ENCODE results near the gene ELP5.

ELP5 gene

GRCh38 chr17:7219229-7219811 is 32.7 kb upstream of the ELP5 start:
- no peak for DNase-seq

DNA sequence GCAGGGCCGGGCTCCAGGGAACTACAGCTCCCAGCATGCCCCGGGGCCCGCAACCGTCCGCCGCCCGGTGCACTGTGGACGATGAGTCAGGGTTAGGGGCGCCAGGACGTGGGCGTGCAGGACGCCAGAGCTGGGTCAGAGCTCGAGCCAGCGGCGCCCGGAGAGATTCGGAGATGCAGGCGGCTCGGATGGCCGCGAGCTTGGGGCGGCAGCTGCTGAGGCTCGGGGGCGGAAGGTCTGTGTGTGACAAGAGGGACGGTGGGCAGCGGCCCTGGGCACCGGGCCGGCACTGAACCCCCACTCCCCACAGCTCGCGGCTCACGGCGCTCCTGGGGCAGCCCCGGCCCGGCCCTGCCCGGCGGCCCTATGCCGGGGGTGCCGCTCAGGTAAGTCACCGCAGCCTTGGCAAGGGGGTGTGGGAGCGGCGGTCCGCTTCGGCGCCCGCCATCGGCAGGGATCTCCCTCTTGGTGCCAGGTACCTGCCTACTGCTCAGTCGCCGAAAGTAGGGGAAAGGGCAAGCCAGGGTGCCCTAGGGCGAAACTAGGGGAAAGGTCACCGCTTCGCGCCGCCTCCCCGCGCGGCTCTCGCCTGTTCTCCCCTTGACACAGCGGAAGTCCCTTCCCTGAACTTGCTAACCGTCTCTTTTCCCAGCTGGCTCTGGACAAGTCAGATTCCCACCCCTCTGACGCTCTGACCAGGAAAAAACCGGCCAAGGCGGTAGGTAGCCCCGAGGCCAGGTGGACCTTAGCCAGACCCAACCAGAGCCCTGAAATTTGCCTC is 32.0 kb upstream of the ELP5 start, which contains the start of the genes ACADVL and DLG4:
ACADVL (plus strand) TSS at position 127 of the 781 bp plus-strand sequence; CDS start at position 174, 47 bp downstream.
DLG4 (minus strand) TSS at position 25 of the 781 bp plus-strand sequence.
- peak; percentile 78 to 79 for DNase-seq

DNA sequence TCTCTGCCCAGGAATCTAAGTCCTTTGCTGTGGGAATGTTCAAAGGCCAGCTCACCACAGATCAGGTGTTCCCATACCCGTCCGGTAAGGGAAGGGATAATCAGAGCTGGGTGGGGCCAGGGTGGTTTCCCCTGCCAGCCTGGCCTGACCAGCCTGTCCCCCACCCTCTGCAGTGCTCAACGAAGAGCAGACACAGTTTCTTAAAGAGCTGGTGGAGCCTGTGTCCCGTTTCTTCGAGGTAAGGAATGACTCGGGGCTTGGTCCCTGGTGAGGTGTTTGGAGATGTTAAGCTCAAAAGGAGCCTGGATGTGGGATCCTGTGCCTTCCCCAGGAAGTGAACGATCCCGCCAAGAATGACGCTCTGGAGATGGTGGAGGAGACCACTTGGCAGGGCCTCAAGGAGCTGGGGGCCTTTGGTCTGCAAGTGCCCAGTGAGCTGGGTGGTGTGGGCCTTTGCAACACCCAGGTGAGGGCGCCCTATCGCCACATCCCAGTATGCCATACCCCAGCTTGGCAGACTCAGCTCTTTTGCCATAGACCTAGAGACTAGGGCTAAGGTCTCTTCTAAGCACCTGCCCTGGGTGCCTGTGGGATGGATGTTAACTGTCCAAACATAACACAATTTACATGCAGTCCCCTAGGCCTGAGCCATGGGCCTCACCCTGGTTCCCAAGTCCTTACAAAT is 31.3 kb upstream of the ELP5 start:
- DNase-seq, result peak; percentile 70 to 72

DNA sequence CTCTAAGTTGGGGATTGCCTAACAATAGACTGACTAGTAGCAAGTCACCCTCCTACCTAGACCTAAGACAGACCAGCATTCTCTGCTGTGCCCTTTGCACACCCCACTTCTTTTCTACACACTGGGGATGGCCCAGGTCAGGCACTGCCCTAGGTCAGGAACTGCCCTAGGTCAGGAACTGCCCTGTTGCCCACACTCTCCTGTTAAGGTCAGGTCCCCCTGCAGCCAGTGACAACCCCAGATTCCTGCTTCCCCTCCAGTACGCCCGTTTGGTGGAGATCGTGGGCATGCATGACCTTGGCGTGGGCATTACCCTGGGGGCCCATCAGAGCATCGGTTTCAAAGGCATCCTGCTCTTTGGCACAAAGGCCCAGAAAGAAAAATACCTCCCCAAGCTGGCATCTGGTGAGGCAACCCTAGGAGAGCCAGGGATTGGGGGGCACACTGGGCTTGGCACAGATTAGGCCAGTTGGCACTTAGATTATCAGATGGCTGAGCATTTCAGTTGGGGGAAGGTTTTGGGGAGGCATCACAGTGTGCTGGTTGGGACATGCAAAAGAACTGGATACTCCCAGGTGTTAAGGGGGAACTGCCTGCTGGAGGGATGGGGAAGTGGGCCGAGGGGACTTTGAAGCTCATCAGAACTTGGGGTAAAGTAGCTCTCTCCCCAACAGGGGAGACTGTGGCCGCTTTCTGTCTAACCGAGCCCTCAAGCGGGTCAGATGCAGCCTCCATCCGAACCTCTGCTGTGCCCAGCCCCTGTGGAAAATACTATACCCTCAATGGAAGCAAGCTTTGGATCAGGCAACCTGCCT is 30.5 kb upstream of the ELP5 start:
- DNase-seq, result no peak

DNA sequence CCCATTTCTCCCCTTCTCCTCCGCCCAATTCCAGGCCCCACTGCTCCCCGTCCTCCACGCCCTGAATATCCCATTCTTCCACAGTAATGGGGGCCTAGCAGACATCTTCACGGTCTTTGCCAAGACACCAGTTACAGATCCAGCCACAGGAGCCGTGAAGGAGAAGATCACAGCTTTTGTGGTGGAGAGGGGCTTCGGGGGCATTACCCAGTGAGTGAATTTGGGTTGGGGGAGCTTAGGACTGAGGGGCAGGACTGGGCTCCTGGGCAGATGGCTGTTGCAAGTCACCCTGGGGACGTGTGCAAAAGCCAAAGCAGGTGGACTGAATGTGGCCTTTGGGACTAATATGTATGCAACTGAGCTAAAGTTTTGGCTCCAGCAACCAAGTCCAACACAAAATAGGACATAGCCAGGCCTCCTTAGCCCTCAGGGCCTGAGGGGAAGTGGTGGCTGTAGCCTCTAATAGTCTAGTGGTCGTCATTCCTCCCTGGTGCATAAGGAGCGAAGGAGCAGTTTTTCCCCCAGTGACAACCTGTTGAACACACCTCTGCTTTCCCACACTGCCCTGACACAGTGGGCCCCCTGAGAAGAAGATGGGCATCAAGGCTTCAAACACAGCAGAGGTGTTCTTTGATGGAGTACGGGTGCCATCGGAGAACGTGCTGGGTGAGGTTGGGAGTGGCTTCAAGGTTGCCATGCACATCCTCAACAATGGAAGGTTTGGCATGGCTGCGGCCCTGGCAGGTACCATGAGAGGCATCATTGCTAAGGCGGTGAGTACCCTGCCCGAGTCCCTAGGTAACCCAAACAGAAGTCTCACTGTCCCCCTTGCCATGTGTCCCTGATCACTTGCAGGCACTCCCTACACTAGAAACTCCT is 29.7 kb upstream of the ELP5 start:
- DNase-seq, result no peak

DNA sequence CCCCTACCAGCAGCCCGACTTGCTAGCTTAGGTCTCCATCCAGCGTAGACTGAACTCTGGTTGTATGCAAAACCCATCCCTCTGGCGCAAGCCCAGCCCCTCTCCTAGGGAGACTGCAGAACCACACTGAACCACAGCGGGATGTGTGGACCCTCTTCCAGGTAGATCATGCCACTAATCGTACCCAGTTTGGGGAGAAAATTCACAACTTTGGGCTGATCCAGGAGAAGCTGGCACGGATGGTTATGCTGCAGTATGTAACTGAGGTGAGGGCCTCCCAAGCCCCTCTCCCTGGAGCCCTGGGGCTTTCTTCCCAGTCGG is 29.1 kb upstream of the ELP5 start:
- no peak for DNase-seq

- DNase-seq, result no peak
Measured at GRCh38 chr17:7223375-7223774, 28.6 kb upstream of the ELP5 start.

- no peak for DNase-seq
Measured at GRCh38 chr17:7224110-7224509, 27.9 kb upstream of the ELP5 start.

- DNase-seq, result no peak
Measured at GRCh38 chr17:7224661-7225111, 27.3 kb upstream of the ELP5 start.

DNA sequence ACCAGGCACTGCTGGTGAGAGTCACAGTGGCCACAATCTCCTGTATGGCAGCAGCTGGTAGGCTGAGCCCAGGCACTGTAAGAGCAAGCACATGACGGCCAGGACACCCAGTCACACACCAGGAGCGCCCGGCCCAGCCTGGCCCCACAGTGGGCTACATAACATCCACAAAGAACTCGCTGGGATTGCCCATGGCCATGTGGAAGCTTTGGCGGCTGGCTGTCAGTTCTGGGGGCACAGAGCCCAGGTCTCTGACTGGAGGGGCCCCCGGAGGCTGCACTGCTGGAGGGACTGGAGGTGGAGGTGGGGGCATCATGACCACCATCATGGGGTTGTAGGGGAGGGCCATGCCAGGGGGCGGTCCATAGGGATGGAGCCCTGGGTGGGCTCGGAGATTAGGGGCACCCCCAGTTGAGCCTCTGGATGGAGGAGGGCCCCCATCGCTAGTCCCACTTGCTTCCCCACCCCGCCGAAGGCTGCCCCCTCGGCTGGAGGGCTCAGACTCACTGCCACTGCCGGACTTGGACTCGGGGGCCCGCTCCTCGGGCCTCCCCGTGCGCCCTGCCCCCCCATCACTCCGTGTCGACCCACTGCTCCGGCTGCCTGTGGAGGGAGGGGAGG is 26.2 kb upstream of the ELP5 start:
- DNase-seq, result no peak

- DNase-seq, result no peak
Measured at GRCh38 chr17:7226721-7227710, 25.0 kb upstream of the ELP5 start.

DNA sequence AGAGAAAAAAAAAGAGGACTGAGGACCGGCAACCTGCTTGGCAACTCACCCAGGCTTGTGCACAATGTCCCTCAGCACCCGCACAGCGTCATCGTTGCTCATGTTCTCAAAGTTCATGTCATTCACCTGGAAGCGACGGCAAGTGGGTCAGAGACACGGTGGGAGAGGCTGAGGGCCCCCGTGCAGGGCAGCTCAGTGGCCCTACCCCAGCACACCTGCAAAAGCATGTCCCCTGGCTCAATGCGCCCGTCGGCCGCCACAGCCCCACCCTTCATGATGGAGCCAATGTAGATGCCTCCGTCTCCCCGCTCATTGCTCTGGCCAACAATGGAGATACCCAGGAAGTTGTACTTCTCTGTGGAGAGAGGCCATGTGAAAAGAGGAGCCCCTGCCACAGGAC is 23.1 kb upstream of the ELP5 start:
- DNase-seq, result no peak

DNA sequence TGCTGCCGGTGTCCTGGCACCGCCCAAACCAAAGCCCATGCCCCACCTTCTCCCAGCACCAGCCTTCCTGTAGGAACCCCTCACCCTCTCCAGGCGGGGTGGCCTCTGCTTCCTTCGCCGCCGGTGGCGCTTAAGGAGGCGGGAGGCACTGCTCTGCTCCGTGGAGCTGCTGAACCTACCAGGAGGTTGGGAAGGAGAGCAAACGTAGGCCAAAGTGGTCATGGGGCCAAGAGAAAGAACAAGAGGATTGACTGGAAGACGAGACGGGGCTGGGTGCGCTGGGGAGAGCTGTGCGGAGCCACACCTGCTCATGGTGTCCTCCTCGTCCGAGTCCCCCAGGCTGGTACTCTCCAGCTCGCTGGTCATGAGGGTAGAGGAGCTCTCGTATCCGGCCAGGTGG is 22.5 kb upstream of the ELP5 start:
- DNase-seq, result no peak

GRCh38 chr17:7232114-7232513 is 19.9 kb upstream of the ELP5 start:
- no peak for DNase-seq

DNA sequence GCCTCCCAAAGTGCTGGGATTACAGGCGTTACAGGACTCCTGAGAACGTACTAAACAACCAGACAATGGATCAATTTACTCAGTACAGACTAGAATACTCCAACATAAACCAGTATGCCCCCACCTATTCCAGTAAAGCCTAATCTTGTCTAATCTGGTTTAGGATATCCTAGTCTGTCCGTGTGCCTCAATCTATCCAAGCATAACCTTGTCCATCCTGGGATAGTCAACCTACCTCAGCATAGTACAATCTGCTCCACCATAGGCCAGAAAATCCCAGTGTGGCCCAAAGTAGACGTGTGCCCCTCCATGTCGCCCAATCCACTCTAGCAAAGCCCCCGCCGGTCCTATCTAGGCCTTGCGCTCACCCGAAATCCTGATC is 18.3 kb upstream of the ELP5 start:
- no peak for DNase-seq

- DNase-seq, result peak; percentile 95
Measured at GRCh38 chr17:7234083-7234951, 17.7 kb upstream of the ELP5 start, which contains the start of gene DVL2. DVL2 (minus strand) TSS chr17:7234517; CDS start chr17:7234262, 255 bp downstream.

DNA sequence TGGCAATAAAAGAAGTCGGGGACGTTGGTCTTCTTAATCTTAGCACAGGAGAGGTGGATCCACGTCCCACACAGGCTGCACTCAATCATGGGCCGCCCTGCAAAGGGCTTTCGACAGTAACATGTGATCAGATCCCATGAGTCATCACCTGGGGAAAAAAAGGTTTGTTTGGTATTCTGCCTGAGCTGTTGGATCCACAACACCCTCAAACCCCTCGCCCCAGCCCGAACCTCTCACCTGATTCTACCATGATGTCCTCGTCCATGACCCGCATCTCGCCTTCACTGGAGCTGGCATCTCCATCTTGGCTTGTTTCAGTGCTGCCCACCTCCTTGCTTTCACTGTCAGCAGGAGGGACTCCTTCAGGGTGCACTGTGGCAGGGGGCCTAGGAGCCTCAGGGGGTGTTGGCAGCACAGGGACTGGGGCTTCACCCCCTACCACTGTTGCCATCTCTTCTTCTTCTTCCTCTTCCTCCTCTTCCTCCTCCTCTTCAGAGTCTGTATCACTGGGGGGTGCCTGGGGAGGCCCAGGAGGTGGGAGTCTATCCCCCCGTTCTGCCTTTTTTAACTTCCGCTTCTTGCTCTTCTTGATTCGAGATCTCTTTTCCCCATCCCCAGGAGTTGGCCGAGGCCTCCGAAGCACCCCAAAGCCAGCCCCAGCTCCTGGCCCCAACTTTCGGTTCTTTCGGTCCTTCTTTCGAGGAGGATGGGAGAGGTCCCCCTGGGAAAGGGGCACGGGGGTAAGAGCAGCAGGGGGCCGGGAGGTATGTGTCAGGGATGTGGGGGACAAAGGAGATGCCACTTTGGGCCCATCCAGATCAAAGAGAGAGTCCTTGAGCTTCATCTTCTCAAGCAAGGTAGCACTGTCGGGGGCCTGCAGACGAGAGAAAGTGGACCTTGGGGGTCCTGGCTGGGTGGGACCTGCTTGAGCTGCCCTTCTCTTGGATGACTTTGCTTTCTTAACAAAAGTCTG is 16.0 kb upstream of the ELP5 start:
- DNase-seq, result no peak

- DNase-seq, result no peak
Measured at GRCh38 chr17:7236808-7237207, 15.2 kb upstream of the ELP5 start.

Measured in CD4-positive, alpha-beta T cell treated with Interleukin-1 beta for 1 hour (primary cell).